Stimulated activated CD8-positive, alpha-beta memory T cell treated with anti-CD3 and anti-CD28 coated beads, Interleukin-15, amount 100 ng/mL, for 4 hours (primary cell): Measurements from ENCODE around the gene MAGI1.
"Not testable (repeated sequence)": the region's sequence is repeated elsewhere in the genome, so short reads cannot be mapped to it uniquely, and the experiment has no call there.

Experiments
- DNase-seq, 2 donors: peaks; one replicate each; pipeline ENCODE4 v3.0.0-alpha.2; 2020; ENCODE audit warnings: low read depth in 2 of 2

Gene MAGI1

GRCh38 chr3:65749066-65749465 lies 289.7 kb downstream of the MAGI1 start:
- DNase-seq = no peak

GRCh38 chr3:65748326-65748725 lies 290.4 kb downstream of the MAGI1 start:
- no peak for DNase-seq

GRCh38 chr3:65746848-65747247 lies 291.9 kb downstream of the MAGI1 start:
- DNase-seq = no peak

DNA sequence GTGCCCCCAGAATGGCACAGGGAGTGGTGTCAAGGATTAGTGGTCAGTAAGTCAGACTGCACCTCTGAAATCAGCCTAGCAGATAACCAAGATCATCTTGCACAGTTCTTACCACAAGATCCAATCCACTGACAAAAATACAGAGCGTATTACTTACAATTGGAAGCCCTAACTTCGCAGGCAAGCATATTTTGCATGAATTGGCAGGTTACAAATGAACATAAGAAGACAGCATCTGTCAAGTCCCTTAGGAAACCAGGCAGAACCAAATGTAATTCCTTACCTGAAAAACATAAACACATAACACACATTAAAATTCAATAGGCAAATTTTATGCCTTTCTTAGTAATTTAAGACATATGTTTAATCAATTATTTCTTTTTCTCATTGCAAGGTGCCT lies 293.4 kb downstream of the MAGI1 start:
- no peak for DNase-seq

- DNase-seq = no peak
Observed at GRCh38 chr3:65742914-65743313, 295.8 kb downstream of the MAGI1 start.

DNA sequence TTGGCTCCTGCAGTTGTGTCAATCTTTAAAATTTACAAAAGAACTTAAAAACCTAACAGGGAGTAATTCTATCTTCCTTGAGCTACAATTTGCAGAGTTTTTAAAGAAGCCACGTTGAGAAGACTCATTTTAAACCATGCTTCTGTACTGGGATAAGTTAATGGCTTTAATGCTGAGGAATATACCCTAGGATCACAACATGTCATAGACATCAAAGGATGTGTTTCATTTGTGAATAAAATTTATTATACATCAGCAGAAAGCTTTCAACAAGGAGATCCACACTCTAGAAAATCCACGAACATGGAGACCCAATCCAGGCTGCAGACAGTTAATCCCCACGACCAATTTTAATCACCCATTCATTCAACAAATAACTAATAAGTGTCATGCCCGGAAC lies 297.2 kb downstream of the MAGI1 start:
- no peak for DNase-seq

- no peak for DNase-seq
Observed at GRCh38 chr3:65739901-65740541, 298.7 kb downstream of the MAGI1 start.

GRCh38 chr3:65734792-65735191 lies 303.9 kb downstream of the MAGI1 start:
- DNase-seq = no peak

- DNase-seq = no peak
Observed at GRCh38 chr3:65734382-65734781, 304.3 kb downstream of the MAGI1 start.

GRCh38 chr3:65733459-65733858 lies 305.3 kb downstream of the MAGI1 start:
- DNase-seq = no peak

DNA sequence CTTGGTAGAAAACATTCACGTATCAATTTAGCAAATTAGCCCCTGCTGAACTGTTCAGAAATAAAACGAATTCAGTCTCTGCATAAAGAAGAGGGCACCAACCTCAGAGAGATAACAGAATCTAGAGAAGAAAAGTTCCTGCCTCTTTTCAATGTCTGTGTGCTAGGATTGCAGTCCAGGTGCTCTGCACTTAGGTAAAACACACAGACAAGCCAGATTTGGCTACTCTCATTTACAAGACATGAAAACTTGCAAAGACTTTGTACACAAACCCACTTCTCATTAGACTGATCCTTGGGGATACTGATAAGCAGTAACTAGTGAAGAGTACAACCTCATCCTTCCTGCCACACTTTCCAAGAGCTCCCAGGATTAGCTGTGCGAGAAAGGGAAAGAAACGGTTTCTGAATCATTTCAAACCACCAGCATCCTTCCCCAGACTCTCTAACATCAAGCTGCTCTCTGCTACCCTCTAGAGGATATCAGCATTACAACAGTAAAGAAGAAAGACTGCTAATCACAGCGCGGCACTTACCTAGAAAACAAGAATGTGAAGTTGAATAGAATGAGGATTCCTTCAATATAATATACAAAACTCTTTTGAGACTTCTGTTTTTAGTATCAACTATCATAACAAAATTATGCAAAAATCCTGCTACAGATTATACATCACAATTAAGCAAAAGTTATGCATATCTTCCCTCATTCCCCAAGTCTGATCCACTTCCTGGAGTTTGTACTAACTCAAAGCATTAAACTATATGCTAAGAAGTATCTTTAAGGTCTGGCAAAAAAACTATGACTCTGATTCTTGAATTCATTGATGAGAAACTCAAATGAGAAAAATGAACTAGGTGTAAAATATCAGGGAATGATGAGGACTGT lies 306.4 kb downstream of the MAGI1 start:
- DNase-seq = no peak

- no peak for DNase-seq
Observed at GRCh38 chr3:65730449-65730848, 308.3 kb downstream of the MAGI1 start.

- DNase-seq = no peak
Observed at GRCh38 chr3:65729973-65730372, 308.7 kb downstream of the MAGI1 start.

- no peak for DNase-seq
Observed at GRCh38 chr3:65729555-65729954, 309.2 kb downstream of the MAGI1 start.

DNA sequence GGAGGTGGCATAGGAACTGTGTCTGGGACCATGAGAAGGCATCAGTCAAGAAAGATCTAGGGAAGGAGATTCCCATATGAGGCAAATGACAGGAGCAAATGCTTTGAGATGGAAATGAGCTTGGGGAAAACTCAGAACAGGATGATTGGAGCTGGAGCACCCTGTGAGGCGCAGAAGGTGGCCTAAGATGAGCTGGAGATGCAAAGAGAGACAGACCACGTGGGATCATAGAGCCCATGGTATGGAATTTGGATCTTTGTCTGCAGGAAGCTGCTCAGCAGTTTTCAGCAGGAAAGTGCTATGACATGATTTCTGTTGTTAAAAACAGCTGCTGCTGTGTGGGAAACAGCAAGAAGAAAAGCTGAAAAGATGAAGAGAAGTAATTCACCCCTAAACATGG lies 310.6 kb downstream of the MAGI1 start:
- no peak for DNase-seq

- DNase-seq = no peak
Observed at GRCh38 chr3:65723985-65724384, 314.7 kb downstream of the MAGI1 start.

GRCh38 chr3:65723011-65723410 lies 315.7 kb downstream of the MAGI1 start:
- no peak for DNase-seq

GRCh38 chr3:65720989-65721737 lies 317.6 kb downstream of the MAGI1 start:
- no peak for DNase-seq

- not testable (repeated sequence) for DNase-seq
Observed at GRCh38 chr3:65719639-65720038, 319.1 kb downstream of the MAGI1 start.

DNA sequence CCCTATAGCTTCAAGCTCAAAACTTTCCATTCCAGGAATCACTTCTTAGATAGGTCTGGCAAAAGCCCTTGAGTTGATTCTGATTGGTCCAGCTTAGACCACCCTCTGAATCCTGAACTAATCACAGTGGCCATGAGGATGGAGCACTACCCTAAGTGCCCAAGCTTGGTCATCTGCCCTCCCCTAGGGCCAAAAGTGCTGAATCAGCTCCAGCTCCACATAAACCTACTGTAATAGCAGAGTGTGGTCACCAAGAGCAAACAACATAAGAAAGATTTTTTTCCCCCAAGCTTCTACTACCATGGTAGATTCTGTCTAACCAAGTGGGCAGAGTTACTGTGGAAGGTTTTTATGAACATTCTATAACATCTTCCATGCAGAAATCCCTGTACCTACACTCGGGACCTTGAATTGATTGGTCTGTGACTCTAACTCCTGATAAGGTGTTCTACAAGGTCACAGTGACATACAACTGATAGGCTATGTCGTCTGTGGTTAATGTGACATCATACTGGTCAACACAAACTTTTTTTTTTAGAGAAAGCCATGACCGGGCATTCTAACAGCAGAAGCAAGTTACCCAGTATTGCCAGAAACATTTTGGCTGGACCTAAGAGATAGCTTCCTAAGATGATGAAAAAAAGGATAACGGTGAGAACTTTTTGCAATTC lies 320.9 kb downstream of the MAGI1 start:
- DNase-seq = no peak

- no peak for DNase-seq
Observed at GRCh38 chr3:65716071-65716751, 322.5 kb downstream of the MAGI1 start.
